Measurements from ENCODE around the gene BCKDHA.

GRCh38 chr19:41442473-41443355 lies 45.1 kb downstream of the BCKDHA start, which contains the start of gene ERICH4:
- TF ChIP-seq CTCF (IDR thresholded peaks at IDR 0.05 in 8 of 11, conservative IDR thresholded peaks at IDR 0.05 in 3 of 11) (no peak), POLR2A (IDR thresholded peaks at IDR 0.05) (no peak)

Data from spleen (tissue), 7 donors.